HG02973 (cell line): ENCODE data around the gene ARHGAP10.

ENCODE experiments used
- ATAC-seq: cut with Tn5 transposase; IDR thresholded peaks from one replicate; pipeline ENCODE4 v1.9.1; 2021; ENCODE audit warnings: moderate library complexity; ENCODE audit not compliant: unreplicated experiment

ARHGAP10 gene

DNA sequence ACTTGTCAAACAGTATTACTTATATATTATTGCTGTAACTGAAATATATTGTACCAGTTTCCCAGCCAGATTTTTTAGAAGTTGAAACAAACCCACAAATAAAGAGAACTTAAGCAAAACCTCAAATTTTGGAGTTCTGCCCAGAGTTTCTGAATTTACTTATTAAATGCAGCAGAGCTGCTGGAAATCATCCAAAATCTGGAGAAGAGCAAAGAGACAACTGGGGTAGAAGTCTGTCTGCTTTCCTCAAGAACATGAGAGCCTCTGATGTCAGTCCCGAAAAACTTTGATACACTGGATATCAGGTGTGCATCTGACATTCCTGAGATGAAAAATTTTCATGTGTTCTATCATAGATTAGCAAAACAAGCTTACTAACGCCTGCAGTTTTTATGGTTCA lies 384.4 kb downstream of the ARHGAP10 start:
- no peak for ATAC-seq

DNA sequence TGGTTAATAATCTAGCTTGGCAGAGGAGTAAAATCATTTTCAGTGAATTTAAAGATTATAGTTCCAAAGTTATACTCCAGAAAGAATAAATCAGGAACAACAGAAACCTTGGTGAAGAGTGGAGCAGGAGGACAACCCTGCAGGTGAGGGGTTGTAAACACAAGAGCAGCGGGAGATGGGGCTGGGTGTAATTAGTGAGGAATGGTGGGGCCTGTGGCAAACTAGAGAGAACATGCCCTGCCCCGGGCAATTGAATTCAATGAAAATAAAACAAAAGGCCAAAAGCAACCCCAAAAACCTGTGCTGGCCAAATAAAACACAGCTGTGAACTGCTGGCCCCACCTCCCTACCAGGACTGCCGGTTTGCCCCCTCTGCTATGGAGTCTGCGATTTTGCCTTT lies 385.1 kb downstream of the ARHGAP10 start:
- no peak for ATAC-seq

DNA sequence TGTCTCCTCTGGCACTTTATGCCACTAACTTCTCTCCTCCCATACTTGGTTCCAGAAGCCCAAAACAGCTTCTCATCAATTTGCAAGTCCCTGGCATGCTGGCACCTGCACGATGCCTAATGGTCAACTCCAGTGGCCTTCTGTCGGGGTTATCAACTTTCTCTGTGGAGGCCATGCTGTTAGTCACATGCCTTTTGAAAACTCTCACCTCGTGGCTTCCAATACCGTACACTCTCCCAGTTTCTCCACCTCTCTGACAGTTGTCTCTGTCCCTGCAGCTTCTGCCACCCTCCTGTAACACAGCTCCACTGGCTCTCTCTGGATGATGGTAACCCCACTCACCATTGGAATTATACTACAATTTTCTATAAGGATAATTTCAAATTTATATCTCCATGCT lies 386.3 kb downstream of the ARHGAP10 start:
- ATAC-seq: no peak

DNA sequence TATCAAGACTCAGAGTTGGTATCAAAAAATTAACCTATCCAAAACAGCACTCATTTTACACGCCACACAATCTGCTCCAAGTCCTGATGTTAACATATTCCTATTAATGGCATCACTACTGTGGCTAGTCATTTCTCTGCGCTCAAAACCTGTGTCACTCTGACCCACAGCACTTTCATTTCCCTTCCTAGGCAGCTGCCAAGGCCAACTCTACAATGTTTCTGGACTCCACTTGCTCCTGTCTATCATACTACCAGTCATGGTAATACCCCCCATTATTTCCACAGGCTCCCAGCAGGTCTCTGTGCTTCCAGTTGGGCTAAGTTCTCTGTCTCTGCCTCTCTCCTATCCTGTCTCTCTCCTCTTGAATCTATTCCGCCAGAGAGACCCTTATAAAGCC lies 386.7 kb downstream of the ARHGAP10 start:
- ATAC-seq: no peak

DNA sequence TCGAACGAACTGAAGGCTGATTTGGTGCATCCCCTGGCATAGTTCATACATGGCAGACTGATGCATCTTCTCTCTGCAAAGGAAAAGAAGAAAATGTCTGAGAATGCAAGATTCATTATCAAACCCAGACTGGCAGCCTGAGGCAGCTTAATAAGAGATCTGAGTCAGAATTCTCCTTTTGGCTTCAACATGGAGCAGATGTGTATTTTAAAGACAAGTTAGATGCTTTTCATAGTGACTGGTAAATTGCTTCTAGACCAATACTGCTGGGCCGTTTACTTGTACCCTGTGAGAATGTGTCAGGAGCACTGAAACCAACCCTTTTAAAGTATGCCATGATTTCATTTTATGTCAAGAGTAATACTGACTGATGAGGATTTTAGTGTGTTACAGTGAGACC lies 388.3 kb downstream of the ARHGAP10 start:
- no peak for ATAC-seq
